Esophagus (tissue), 2 donors: ENCODE measurements around the gene MRFAP1. TPM values are rescaled to one million over a fixed set of nuclear protein-coding genes. Genes with fewer than 3 reads are reported as not detected.

Source experiments
- H3K27ac ChIP-seq, 2 donors: one replicate each; pipeline ENCODE4 v1.5.1; 2013; ENCODE audit warnings: low read depth in 2 of 2, mild to moderate bottlenecking in 2 of 2, inconsistent platforms in 1 of 2, low read length in 1 of 2, moderate library complexity in 1 of 2
- H3K27me3 ChIP-seq, 2 donors: one replicate each; pipeline ENCODE4 v1.6.1; 2013; ENCODE audit warnings: low read length in 2 of 2, control low read depth in 1 of 2, mild to moderate bottlenecking in 1 of 2; ENCODE audit not compliant: insufficient read depth in 2 of 2, control insufficient read depth in 1 of 2
- H3K36me3 ChIP-seq, 2 donors: one replicate each; pipeline ENCODE4 v1.6.1; 2013; ENCODE audit warnings: low read length in 1 of 2; ENCODE audit not compliant: control insufficient read depth in 2 of 2, insufficient read depth in 2 of 2
- H3K4me1 ChIP-seq, 2 donors: one replicate each; pipeline ENCODE4 v1.6.1; 2013; ENCODE audit warnings: low read length in 1 of 2; ENCODE audit not compliant: control insufficient read depth in 2 of 2, insufficient read depth in 2 of 2
- H3K4me3 ChIP-seq, 2 donors: one replicate each; pipeline ENCODE4 v1.5.1; 2013; ENCODE audit warnings: low read length in 2 of 2, mild to moderate bottlenecking in 2 of 2, low read depth in 1 of 2, moderate library complexity in 1 of 2
- H3K9me3 ChIP-seq, 2 donors: one replicate each; pipeline ENCODE4 v1.6.1; 2013; ENCODE audit warnings: mild to moderate bottlenecking in 2 of 2, low read depth in 1 of 2, low read length in 1 of 2, moderate library complexity in 1 of 2; ENCODE audit not compliant: control insufficient read depth in 2 of 2, insufficient read depth in 1 of 2
- WGBS, 2 donors: extraction: QIAGEN DNeasy Blood & Tissue Kit; methylation state at CpG; one replicate each; pipeline ENCODE4 v1.1.7; 2013; 5-methylcytosine and 5-hydroxymethylcytosine counted together
- polyA plus RNA-seq, 2 donors: library from polyadenylated mRNA; stranded (reverse); fragments of 200-250 nt; gene quantifications; one replicate each; pipeline ENCODE4 v1.2.3, GENCODE V29; 2013
- donor health status: healthy with polysubstance abuse.
- donor health status: Bipolar disorder and iron deficiency.

Gene MRFAP1
- 100 to 1,000 TPM; 138 to 236 TPM for polyA plus RNA-seq

- Histone ChIP-seq H3K4me3 (peak within 1 kb of the TSS; percentile 56 to 79), H3K4me1 (peaks cover 0 to 4% of the 10 kb centered on the region in 2 donors), H3K36me3 (peaks cover 0 to 7% of the 10 kb centered on the region in 2 donors), H3K27me3 (no peaks in the 10 kb centered on the region), H3K9me3 (no peaks in the 10 kb centered on the region), H3K27ac (peak within 1 kb of the TSS; percentile 92)
- WGBS, 2 donors: 0% methylated on average over 85 to 90 of the region's 90 CpGs
These were observed at the start of gene MRFAP1 for GRCh38 chr4:6640292-6641163. MRFAP1 (plus strand) TSS chr4:6640685; CDS start chr4:6640863, 178 bp downstream.

DNA sequence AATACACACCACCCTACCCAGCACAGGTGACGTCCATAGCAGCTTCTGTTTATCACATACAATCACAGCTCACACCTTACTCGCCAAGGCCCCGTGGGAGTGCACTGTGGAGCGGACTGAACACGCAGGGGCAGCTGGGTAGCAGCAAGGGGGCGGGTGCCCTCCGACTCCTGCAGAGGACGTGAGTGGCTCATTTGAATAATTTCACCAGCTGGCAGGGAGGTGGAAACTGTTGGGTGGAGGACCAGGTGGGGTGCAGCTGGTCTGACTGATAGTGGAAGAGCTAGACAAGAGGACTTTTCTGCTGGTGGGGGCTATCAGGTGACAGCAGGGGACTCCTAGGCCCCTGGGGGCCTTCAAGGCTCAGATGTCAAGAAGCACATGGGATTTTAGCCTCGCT lies 49.2 kb upstream of the MRFAP1 start:
- H3K4me3 ChIP-seq: no peak overlapping the region
- 82 to 90% methylated on average over 9 of the region's 9 CpGs for WGBS, 2 donors

GRCh38 chr4:6591781-6592180 lies 48.7 kb upstream of the MRFAP1 start:
- peaks cover 0 to 4% of the 10 kb centered on the region in 2 donors for H3K9me3 ChIP-seq
- H3K4me1 ChIP-seq: no peaks in the 10 kb centered on the region
- 81 to 84% methylated on average over 9 of the region's 9 CpGs for whole genome bisulfite sequencing, 2 donors
- H3K27ac ChIP-seq: no peak overlapping the region
- no peaks in the 10 kb centered on the region for H3K27me3 ChIP-seq
- H3K36me3 ChIP-seq: peaks cover 9 to 39% of the 10 kb centered on the region in 2 donors
- H3K4me3 ChIP-seq: no peak overlapping the region

More for the DNA sequence above, 49.2 kb upstream of the MRFAP1 start:
- Histone ChIP-seq H3K27ac (no peak overlapping the region), H3K9me3 (peaks cover 0 to 4% of the 10 kb centered on the region in 2 donors), H3K27me3 (no peaks in the 10 kb centered on the region), H3K36me3 (peaks cover 9 to 35% of the 10 kb centered on the region in 2 donors), H3K4me1 (no peaks in the 10 kb centered on the region)

GRCh38 chr4:6592804-6593563 lies 47.5 kb upstream of the MRFAP1 start:
- peaks cover 0 to 4% of the 10 kb centered on the region in 2 donors for H3K9me3 ChIP-seq
- 92 to 93% methylated on average over 16 of the region's 16 CpGs for WGBS, 2 donors
- H3K27me3 ChIP-seq: no peaks in the 10 kb centered on the region
- H3K36me3 ChIP-seq: peaks cover 12 to 45% of the 10 kb centered on the region in 2 donors
- H3K27ac ChIP-seq: no peak overlapping the region
- H3K4me1 ChIP-seq: no peaks in the 10 kb centered on the region
- H3K4me3 ChIP-seq: no peak overlapping the region

GRCh38 chr4:6594341-6594740 lies 46.1 kb upstream of the MRFAP1 start:
- no peaks in the 10 kb centered on the region for H3K4me1 ChIP-seq
- no peaks in the 10 kb centered on the region for H3K27me3 ChIP-seq
- H3K27ac ChIP-seq: no peak overlapping the region
- peaks cover 12 to 44% of the 10 kb centered on the region in 2 donors for H3K36me3 ChIP-seq
- H3K4me3 ChIP-seq: no peak overlapping the region
- H3K9me3 ChIP-seq: peaks cover 0 to 4% of the 10 kb centered on the region in 2 donors
- 95% methylated on average over 22 of the region's 22 CpGs for WGBS, 2 donors

GRCh38 chr4:6594826-6595355 lies 45.6 kb upstream of the MRFAP1 start:
- Histone ChIP-seq H3K9me3 (peaks cover 0 to 4% of the 10 kb centered on the region in 2 donors), H3K4me1 (no peaks in the 10 kb centered on the region), H3K4me3 (no peak overlapping the region), H3K27me3 (no peaks in the 10 kb centered on the region), H3K27ac (no peak overlapping the region), H3K36me3 (peaks cover 12 to 44% of the 10 kb centered on the region in 2 donors)
- 88 to 92% methylated on average over 7 of the region's 7 CpGs for WGBS, 2 donors

- H3K27me3 ChIP-seq: no peaks in the 10 kb centered on the region
- H3K9me3 ChIP-seq: peaks cover 0 to 4% of the 10 kb centered on the region in 2 donors
- no peaks in the 10 kb centered on the region for H3K4me1 ChIP-seq
- WGBS, 2 donors: 65 to 67% methylated on average over 16 of the region's 16 CpGs
- no peak overlapping the region for H3K27ac ChIP-seq
- H3K36me3 ChIP-seq: peaks cover 13 to 47% of the 10 kb centered on the region in 2 donors
- H3K4me3 ChIP-seq: no peak overlapping the region
These were observed 44.5 kb upstream of the MRFAP1 start for GRCh38 chr4:6595897-6596537.

DNA sequence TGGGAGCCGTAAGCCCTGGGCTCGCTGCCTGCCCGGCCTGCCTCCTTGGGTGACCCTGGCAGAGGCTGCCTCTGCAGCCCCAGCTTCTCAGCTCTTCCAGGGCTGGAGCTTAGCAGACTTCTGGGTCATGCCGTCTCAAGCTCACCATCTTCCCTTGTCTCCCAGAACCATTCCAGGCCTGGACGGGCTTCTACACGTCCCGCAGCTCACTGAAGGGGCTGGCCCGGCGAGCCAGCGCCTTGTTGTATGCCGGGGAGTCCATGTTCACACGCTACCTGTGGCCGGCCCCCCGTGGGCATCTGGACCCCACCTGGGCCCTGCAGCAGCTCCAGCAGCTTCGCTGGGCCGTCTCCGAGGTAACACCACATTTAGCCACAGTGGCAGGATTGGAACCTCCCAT lies 43.5 kb upstream of the MRFAP1 start:
- Histone ChIP-seq H3K4me3 (no peak overlapping the region), H3K36me3 (peaks cover 18 to 51% of the 10 kb centered on the region in 2 donors), H3K27ac (no peak overlapping the region), H3K4me1 (no peaks in the 10 kb centered on the region), H3K9me3 (peaks cover 0 to 4% of the 10 kb centered on the region in 2 donors), H3K27me3 (no peaks in the 10 kb centered on the region)
- WGBS, 2 donors: 94 to 95% methylated on average over 17 of the region's 17 CpGs

DNA sequence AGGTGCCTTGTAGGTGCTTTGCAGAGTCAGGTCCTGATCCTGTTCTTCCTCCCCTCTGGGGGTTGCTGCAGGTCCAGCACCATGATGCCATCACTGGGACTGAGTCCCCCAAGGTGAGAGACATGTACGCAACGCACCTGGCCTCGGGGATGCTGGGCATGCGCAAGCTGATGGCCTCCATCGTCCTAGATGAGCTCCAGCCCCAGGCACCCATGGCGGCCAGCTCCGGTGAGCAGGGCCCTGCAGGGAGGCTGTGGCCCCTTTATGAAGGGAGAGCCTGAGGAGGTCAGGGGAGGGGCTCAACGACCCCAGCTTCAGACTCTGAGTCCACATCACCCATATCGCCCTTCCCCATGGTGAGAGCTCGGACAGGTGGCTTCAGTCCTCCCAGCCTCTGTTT lies 42.4 kb upstream of the MRFAP1 start:
- no peaks in the 10 kb centered on the region for H3K4me1 ChIP-seq
- WGBS, 2 donors: 90 to 92% methylated on average over 10 of the region's 10 CpGs
- no peak overlapping the region for H3K4me3 ChIP-seq
- H3K9me3 ChIP-seq: peaks cover 0 to 4% of the 10 kb centered on the region in 2 donors
- no peak overlapping the region for H3K27ac ChIP-seq
- no peaks in the 10 kb centered on the region for H3K27me3 ChIP-seq
- peaks cover 18 to 58% of the 10 kb centered on the region in 2 donors for H3K36me3 ChIP-seq
